NCI-H460 (cell line): ENCODE measurements around the gene DCXR. TPM values are rescaled to one million over a fixed set of nuclear protein-coding genes. Genes with fewer than 3 reads are reported as not detected.

Experiments used
- DNase-seq: peaks from one replicate; pipeline ENCODE4 v3.0.0-alpha.2; 2016; ENCODE audit warnings: low read depth; ENCODE audit errors: extremely low read depth
- polyA plus RNA-seq: library from polyadenylated mRNA; depleted of rRNA; stranded (reverse); fragments of >200 nt; gene quantifications from 2 replicates; pipeline ENCODE4 v1.2.3, GENCODE V29; 2014; cell fraction: nucleus; rRNA removed
- total RNA-seq: library from RNA; depleted of rRNA; stranded (reverse); fragments of >200 nt; shearing (Covaris generic); gene quantifications from 2 replicates; pipeline ENCODE4 v1.2.3, GENCODE V29; 2014; rRNA removed

The DCXR gene
- total RNA-seq, result 42.6 and 44.3 TPM in 2 replicates
- 136 and 265 TPM in 2 replicates for polyA plus RNA-seq

DNA sequence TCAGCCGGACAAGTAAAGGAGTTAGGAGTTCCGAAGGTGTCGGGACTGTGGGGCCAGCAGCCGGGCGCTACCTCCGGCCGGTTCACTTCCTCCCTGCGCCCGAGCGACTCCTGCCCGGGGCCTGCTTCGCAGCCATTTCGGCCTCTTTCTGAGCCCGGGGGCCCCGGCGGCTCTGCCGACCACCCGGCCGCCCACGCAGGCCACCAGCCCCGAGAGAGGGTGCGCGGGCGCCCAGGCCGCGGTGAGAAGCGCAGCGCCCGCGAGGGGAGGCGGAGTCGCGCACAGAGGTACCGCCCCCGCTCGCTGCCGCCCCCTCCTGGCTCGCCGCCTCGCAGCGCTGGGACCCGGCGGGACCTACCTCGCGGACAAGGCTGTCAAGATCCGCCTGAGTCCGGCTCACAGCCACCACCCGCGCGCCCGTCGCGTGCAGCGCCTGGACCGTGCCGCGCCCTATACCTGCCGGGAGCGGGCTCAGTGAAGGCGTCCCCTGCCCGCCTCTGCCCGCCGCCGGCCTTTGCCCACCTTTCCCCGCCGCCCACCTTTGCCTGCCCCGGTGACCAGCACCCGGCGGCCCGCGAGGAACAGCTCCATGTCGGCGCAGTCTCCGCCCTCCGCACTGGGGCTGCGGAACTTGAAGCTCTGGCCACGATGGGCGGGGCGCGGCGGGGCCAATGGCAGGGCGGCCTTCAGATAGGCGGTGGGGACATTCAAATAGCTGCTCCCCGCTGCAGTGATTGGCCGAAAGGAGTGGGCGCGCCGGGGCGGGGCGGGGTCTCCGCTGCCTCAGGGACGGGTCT is at the start of gene DCXR:
Gene DCXR, minus strand, starts transcription at position 606 of the 797 bp plus-strand sequence. Its CDS starts 15 bp downstream, at position 591.
- DNase-seq, result peak; percentile 95

DNA sequence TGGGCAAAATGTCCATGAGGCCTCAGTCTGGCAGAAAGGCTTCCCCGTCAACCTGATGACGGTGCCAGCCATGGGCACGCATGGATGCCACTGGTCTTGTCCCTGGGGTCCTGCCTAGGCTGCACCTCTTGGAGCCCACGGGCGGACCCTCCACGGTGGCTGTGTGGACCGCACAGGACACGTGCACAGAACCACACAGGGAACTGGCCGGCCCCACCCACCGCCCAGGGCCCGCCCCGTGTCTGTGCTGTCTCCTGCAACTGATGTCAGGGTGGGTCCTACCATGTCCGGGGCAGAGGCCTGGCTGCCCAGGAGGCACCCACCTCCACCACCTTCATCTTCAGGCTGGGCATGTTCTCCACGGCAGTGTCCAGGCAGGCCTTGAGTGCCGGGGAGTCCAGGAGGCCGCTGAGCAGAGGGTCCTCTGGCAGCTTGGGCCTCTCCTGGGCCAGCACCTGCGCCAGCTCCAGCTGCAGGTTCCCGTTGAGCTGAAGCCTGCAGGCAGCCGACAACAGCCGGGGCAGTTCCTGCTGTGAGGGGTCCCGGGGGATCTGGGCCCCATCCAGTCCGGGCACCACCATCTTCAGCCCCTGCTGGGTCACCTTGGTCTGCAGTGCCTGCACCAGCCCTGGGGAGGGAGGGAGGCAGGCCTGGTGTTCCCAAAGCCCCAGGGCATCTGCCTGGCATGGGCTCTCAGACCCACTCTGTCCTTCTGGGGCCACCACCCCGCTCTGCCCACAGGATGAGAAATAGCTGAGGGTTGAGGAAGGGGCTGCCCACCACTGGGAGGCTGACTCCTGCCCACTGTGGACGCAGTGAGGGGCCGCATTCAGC is 48.7 kb upstream of the DCXR start:
- DNase-seq, result no peak

GRCh38 chr17:82085031-82085861 is 47.7 kb upstream of the DCXR start:
- DNase-seq, result no peak

- DNase-seq, result no peak
Measured at GRCh38 chr17:82084373-82085030, 47.0 kb upstream of the DCXR start.

GRCh38 chr17:82083533-82084359 is 46.2 kb upstream of the DCXR start:
- no peak for DNase-seq

- DNase-seq, result no peak
Measured at GRCh38 chr17:82083009-82083408, 45.5 kb upstream of the DCXR start.

DNA sequence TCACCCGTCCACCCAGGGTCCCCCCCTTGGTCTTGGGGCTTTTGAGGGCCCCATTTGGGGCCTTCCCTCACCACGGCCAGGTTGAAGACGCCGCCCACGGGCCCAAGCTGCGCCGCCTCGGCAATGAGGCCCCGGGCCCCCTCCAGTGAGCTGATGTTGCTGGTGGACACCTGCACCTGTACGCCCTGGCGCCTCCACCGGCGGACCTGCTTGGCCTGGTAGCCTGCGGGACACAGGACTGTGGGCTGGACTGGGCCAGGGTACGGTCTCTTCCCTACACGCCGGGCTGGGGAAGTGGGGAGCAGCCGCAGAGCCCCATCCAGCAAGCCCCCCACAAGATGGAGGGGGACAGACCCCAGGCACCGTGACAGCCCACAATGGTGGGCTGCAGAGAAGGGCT is 45.0 kb upstream of the DCXR start:
- DNase-seq, result no peak

GRCh38 chr17:82081966-82082365 is 44.5 kb upstream of the DCXR start:
- no peak for DNase-seq

- DNase-seq, result no peak
Measured at GRCh38 chr17:82081546-82081945, 44.0 kb upstream of the DCXR start.

- no peak for DNase-seq
Measured at GRCh38 chr17:82080789-82081464, 43.4 kb upstream of the DCXR start.

GRCh38 chr17:82080048-82080788 is 42.7 kb upstream of the DCXR start:
- DNase-seq, result no peak

DNA sequence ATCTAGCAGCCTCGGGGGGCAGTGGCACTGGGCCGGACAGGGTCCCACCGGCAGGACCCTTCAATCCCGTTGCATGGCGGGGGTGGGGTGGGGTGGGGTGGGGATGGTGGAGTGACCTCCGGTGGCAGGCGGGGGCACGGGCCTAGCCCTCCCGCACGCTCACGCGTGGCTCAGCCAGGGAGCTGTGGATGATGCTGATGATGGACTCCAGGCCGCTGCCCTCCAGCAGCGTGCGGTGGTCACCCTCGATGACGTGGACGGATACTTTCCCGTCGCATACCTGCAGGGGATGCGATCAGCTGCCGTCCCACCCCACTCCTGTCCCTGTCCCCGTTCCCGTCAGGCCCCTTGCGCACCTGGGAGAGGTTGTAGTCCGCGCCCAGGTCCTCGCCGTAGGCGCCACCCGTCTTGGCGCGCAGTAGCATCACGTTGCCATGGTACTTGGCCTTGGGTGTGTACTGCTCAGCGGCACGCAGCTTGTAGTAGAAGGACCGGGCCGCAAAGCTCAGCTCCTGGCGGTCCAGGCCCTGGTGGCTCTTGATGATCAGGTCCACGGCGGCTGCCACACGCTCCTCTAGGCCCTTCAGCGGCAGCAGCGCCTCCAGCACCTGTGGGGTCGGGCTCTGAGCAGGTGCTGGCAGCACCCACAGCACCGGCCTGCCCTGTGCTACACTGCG is 41.6 kb upstream of the DCXR start:
- DNase-seq, result no peak

DNA sequence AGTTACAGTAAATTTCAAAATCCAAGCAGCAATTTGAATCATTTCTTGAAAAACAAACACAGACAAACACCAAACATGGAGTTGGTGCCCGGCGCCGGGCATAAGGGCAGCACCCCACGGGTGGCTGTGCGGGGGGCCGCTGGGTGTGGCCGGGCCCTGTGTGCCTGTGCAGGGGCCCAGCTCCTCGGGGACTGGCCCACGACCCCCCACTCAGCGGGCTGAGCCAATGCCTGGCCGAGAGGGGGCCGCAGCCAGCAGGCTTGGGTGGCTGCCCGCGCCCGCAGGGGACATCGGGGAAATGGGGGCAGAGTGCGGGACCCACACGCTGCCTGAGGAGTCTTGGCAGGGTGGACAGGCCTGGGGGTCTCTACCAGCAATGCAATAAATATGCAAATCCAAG is 40.9 kb upstream of the DCXR start:
- no peak for DNase-seq

DNA sequence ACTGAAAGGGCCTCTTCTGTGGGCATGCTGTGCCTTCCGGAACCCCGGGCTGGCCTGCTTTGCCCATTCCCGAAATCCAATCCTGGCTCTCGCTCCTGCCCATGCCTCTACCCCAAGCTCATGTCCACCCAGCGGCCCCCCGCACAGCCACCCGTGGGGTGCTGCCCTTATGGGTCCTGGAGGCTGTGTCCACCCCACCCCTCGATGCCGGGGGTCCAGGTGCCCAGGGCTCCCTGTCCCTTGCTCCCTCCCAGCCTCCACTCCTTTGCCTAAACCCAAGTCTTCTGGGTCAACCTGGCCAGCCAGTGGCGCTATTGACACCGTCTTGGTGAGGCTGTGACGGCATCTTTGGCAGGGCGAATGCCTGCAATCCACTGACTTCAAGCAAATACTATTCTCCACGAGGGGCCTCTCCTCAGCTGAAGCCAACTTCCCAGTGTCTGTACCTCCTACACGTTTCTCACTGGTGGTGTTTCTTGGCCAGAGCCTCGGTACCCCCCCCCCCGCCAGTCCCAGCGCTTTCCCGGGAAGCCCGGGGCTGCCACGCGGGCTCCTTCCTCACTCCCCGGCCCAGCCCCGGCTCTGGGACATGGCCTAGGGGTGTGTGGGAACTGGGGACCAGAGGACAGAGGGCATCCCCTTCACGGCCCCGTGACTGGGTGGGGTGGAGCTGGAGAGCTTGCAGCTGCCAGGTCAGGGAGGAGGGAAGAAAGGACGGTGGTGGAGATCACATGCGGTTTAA is 40.3 kb upstream of the DCXR start:
- DNase-seq, result no peak

GRCh38 chr17:82076785-82077591 is 39.5 kb upstream of the DCXR start:
- DNase-seq, result no peak
